GM23248 (cell line): ENCODE results near the gene ITPRIPL1. TPM values are rescaled to one million over a fixed set of nuclear protein-coding genes. Genes with fewer than 3 reads are reported as not detected.
A peak's percentile ranks its signal among the peaks of the same experiment; 100 is the strongest.

ENCODE experiments used
- DNase-seq: peaks from one replicate; pipeline ENCODE4 v3.0.0-alpha.2; 2015
- H2AFZ ChIP-seq: fragments of 200-600 bp; sonication (generic); 2 replicates; pipeline ENCODE4 v1.6.1; 2016; ENCODE audit warnings: antibody characterized with exemption
- H3F3A ChIP-seq: fragments of 200-600 bp; sonication (generic); 2 replicates; pipeline ENCODE4 v1.6.1; 2016; ENCODE audit warnings: mild to moderate bottlenecking, antibody characterized with exemption, mixed run types; ENCODE audit not compliant: insufficient read depth
- H3K27ac ChIP-seq: fragments of 200-600 bp; sonication (generic); 2 replicates; pipeline ENCODE4 v1.5.1; 2016; ENCODE audit warnings: mild to moderate bottlenecking
- H3K27me3 ChIP-seq: fragments of 200-600 bp; sonication (generic); replicated peaks from 2 replicates; pipeline ENCODE4 v1.6.1; 2016; ENCODE audit warnings: mild to moderate bottlenecking; ENCODE audit not compliant: insufficient read depth
- H3K36me3 ChIP-seq: fragments of 200-600 bp; sonication (generic); 2 replicates; pipeline ENCODE4 v1.6.1; 2016; ENCODE audit warnings: low read depth, mild to moderate bottlenecking
- H3K4me1 ChIP-seq: fragments of 200-600 bp; sonication (generic); 2 replicates; pipeline ENCODE4 v1.6.1; 2016; ENCODE audit warnings: mild to moderate bottlenecking; ENCODE audit not compliant: insufficient read depth
- H3K4me2 ChIP-seq: fragments of 200-600 bp; sonication (generic); one replicate; pipeline ENCODE4 v1.6.1; 2016; ENCODE audit warnings: mild to moderate bottlenecking; ENCODE audit not compliant: unreplicated experiment
- H3K4me3 ChIP-seq: fragments of 200-600 bp; sonication (generic); 2 replicates; pipeline ENCODE4 v1.5.1; 2016; ENCODE audit warnings: mild to moderate bottlenecking
- H3K79me2 ChIP-seq: fragments of 200-600 bp; sonication (generic); 2 replicates; pipeline ENCODE4 v1.6.1; 2016; ENCODE audit warnings: mild to moderate bottlenecking; ENCODE audit not compliant: insufficient read depth
- H3K9ac ChIP-seq: fragments of 200-600 bp; sonication (generic); 2 replicates; pipeline ENCODE4 v1.6.1; 2016; ENCODE audit warnings: mild to moderate bottlenecking
- H3K9me2 ChIP-seq: fragments of 200-600 bp; sonication (generic); 2 replicates; pipeline ENCODE4 v1.6.1; 2016; ENCODE audit warnings: mixed run types, mild to moderate bottlenecking, moderate library complexity; ENCODE audit not compliant: insufficient read depth
- H3K9me3 ChIP-seq: fragments of 200-600 bp; sonication (generic); one replicate; pipeline ENCODE4 v1.6.1; 2017; ENCODE audit warnings: low read depth
- H4K20me1 ChIP-seq: fragments of 200-600 bp; sonication (generic); 2 replicates; pipeline ENCODE4 v1.6.0; 2016; ENCODE audit not compliant: insufficient read depth
- EZH2 ChIP-seq: fragments of 200-600 bp; sonication (generic); IDR thresholded peaks from 2 replicates; pipeline ENCODE4 v1.6.1; 2018; ENCODE audit warnings: antibody characterized with exemption, mild to moderate bottlenecking; ENCODE audit not compliant: insufficient read depth, poor library complexity, severe bottlenecking
- EZH2phosphoT487 ChIP-seq: fragments of 200-600 bp; sonication (generic); IDR thresholded peaks from 2 replicates; pipeline ENCODE4 v1.6.1; 2018; ENCODE audit warnings: antibody characterized with exemption, moderate library complexity, mild to moderate bottlenecking, low read depth; ENCODE audit not compliant: insufficient read depth
- WGBS, 2 experiments: methylation state at CpG; one replicate each; pipeline ENCODE4 v1.1.6; 2015 to 2017; ENCODE audit warnings: low lambda C conversion rate in 2 of 2, low coverage in 1 of 2; ENCODE audit errors: missing lambda C conversion rate in 2 of 2; 5-methylcytosine and 5-hydroxymethylcytosine counted together
- in situ Hi-C: fragments of 300-500 bp; cut with MboI; formaldehyde crosslinking; loops from 2 replicates; pipeline ENCODE4 v1.15.0; 2020
- polyA plus RNA-seq: library from polyadenylated mRNA; unstranded; fragments of >200 nt; fragmentation: Nextera tagmentation; extraction: Ambion mirVana; gene quantifications from 2 replicates; pipeline ENCODE4 v1.2.1, GENCODE V29; 2016
- total RNA-seq: library from RNA; depleted of rRNA; stranded (reverse); fragments of >200 nt; shearing (Covaris generic); gene quantifications from 2 replicates; pipeline ENCODE4 v1.2.3, GENCODE V29; 2014

The ITPRIPL1 gene
- total and polyA plus RNA-seq, 2 experiments from 2014 or later: 0.19 to 0.32 TPM

DNA sequence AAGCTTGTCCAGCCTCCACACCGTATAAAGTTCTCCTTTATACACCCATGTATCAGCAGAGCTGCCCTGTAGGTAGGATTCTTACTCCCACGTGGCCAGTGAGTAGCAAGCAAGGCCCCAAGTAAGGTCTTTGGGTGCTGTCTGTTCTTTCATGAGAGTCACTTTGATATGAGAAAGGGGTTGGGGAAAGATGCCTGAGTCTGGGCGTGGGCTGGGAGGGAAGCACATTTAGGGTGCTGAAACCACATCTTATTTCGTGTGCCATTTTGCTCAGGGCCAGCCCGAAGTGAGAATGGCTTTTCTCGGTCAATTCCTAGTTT is 436 bp upstream of the ITPRIPL1 start:
- DNase-seq: no peak
- Histone ChIP-seq H3K79me2 (no peaks in the 10 kb centered on the region), H3K27ac (no peak overlapping the region), H3K4me3 (peak overlapping the region; percentile 66), H3K27me3 (peaks cover 24% of the 10 kb centered on the region; the same call in 1 of the 2 replicates), H3F3A (peaks cover 12% of the 10 kb centered on the region; the same call in 1 of the 2 replicates), H2AFZ (peak overlapping the region; percentile 95), H3K4me2 (peak overlapping the region; percentile 81), H3K36me3 (no peaks in the 10 kb centered on the region), H3K9me2 (no peaks in the 10 kb centered on the region), H3K9me3 (no peaks in the 10 kb centered on the region), H3K9ac (no peak overlapping the region), H3K4me1 (0 out of 2 replicates have a peak, but pooled peaks cover 1% of the 10 kb centered on the region), H4K20me1 (no peaks in the 10 kb centered on the region)
- WGBS, 2 experiments: 37 to 42% methylated on average over 6 of the region's 6 CpGs
- in situ Hi-C loops: no loop called here
- TF ChIP-seq EZH2: no peak
- no peak for TF ChIP-seq EZH2phosphoT487

GRCh38 chr2:96325884-96326255 is 753 bp downstream of the ITPRIPL1 start:
- no peak overlapping the region for H3K27ac ChIP-seq
- H3F3A ChIP-seq: peaks cover 7% of the 10 kb centered on the region; the same call in 1 of the 2 replicates
- H3K36me3 ChIP-seq: no peaks in the 10 kb centered on the region
- peak overlapping the region; percentile 95 for H2AFZ ChIP-seq
- H3K9ac ChIP-seq: no peak overlapping the region
- no peaks in the 10 kb centered on the region for H3K9me3 ChIP-seq
- peaks cover 9% of the 10 kb centered on the region; the same call in 1 of the 2 replicates for H3K4me1 ChIP-seq
- peaks cover 24% of the 10 kb centered on the region; the same call in 1 of the 2 replicates for H3K27me3 ChIP-seq
- H3K9me2 ChIP-seq: no peaks in the 10 kb centered on the region
- TF ChIP-seq EZH2phosphoT487 (no peak), EZH2 (no peak)
- H3K79me2 ChIP-seq: no peaks in the 10 kb centered on the region
- H3K4me2 ChIP-seq: no peak overlapping the region
- WGBS, 2 experiments: 34 to 37% methylated on average over 7 to 8 of the region's 8 CpGs
- H3K4me3 ChIP-seq: peak overlapping the region; percentile 66; the same call in 1 of the 2 replicates
- DNase-seq: no peak
- in situ Hi-C loops: no loop called here
- H4K20me1 ChIP-seq: no peaks in the 10 kb centered on the region

DNA sequence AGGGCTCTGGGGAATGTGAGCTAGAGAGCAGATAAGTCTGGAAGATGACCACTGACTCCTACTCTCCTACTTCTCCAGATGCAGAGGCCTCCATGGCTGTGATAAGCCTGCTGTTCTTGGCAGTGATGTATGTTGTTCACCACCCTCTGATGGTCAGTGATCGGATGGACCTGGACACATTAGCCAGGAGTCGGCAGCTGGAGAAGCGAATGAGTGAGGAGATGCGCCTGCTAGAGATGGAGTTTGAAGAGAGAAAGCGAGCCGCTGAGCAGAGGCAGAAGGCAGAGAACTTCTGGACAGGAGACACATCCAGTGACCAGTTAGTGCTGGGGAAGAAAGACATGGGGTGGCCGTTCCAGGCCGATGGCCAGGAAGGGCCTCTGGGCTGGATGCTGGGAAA is 1.4 kb downstream of the ITPRIPL1 start:
- no peak overlapping the region for H3K4me2 ChIP-seq
- no peaks in the 10 kb centered on the region for H3K9me3 ChIP-seq
- no peaks in the 10 kb centered on the region for H4K20me1 ChIP-seq
- H3K4me3 ChIP-seq: no peak overlapping the region
- DNase-seq: no peak
- peaks cover 9% of the 10 kb centered on the region; the same call in 1 of the 2 replicates for H3K4me1 ChIP-seq
- H3K9ac ChIP-seq: no peak overlapping the region
- TF ChIP-seq EZH2 (no peak), EZH2phosphoT487 (no peak)
- 95 to 98% methylated on average over 8 of the region's 8 CpGs for WGBS, 2 experiments
- H3K36me3 ChIP-seq: no peaks in the 10 kb centered on the region
- in situ Hi-C loops: no loop called here
- H2AFZ ChIP-seq: no peak overlapping the region
- no peak overlapping the region for H3K27ac ChIP-seq
- H3K9me2 ChIP-seq: no peaks in the 10 kb centered on the region
- peaks cover 8% of the 10 kb centered on the region; the same call in 1 of the 2 replicates for H3F3A ChIP-seq
- H3K27me3 ChIP-seq: peaks cover 24% of the 10 kb centered on the region; the same call in 1 of the 2 replicates
- H3K79me2 ChIP-seq: no peaks in the 10 kb centered on the region

DNA sequence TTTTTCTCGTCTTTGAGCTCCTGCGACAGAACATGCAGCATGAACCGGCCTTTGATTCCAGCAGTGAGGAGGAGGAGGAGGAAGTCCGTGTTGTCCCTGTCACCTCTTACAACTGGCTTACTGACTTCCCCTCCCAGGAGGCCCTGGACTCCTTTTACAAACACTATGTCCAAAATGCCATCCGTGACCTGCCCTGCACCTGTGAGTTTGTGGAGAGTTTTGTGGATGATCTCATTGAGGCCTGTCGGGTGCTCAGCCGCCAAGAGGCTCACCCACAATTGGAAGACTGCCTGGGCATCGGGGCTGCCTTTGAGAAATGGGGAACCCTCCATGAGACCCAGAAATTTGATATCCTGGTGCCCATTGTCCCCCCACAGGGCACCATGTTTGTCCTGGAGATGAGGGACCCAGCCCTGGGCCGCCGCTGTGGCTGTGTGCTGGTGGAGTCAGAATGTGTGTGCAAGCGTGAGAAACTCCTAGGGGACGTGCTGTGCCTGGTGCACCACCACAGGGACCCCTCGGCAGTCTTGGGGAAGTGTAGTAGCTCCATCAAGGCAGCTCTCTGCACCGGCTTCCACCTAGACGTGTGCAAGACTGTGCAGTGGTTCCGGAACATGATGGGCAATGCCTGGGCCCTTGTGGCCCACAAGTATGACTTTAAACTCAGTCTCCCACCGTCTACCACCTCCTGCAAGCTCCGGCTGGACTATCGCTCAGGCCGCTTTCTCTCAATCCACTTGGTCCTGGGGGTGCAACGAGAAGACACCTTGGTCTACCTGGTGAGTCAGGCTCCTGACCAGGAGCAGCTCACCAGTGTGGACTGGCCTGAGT is 2.1 kb downstream of the ITPRIPL1 start:
- no peak overlapping the region for H3K9ac ChIP-seq
- no peak overlapping the region for H2AFZ ChIP-seq
- DNase-seq: no peak
- H3K4me1 ChIP-seq: peaks cover 9% of the 10 kb centered on the region; the same call in 1 of the 2 replicates
- 88 to 91% methylated on average over 21 of the region's 21 CpGs for WGBS, 2 experiments
- no peaks in the 10 kb centered on the region for H3K36me3 ChIP-seq
- in situ Hi-C loops: no loop called here
- H3K9me2 ChIP-seq: no peaks in the 10 kb centered on the region
- no peaks in the 10 kb centered on the region for H3K9me3 ChIP-seq
- TF ChIP-seq EZH2 (no peak), EZH2phosphoT487 (no peak)
- no peaks in the 10 kb centered on the region for H3K79me2 ChIP-seq
- no peaks in the 10 kb centered on the region for H4K20me1 ChIP-seq
- no peak overlapping the region for H3K27ac ChIP-seq
- H3K27me3 ChIP-seq: peaks cover 20% of the 10 kb centered on the region; the same call in 1 of the 2 replicates
- peaks cover 8% of the 10 kb centered on the region; the same call in 1 of the 2 replicates for H3F3A ChIP-seq
- H3K4me2 ChIP-seq: no peak overlapping the region
- H3K4me3 ChIP-seq: no peak overlapping the region
